ENCODE data around the gene MYF5.

DNA sequence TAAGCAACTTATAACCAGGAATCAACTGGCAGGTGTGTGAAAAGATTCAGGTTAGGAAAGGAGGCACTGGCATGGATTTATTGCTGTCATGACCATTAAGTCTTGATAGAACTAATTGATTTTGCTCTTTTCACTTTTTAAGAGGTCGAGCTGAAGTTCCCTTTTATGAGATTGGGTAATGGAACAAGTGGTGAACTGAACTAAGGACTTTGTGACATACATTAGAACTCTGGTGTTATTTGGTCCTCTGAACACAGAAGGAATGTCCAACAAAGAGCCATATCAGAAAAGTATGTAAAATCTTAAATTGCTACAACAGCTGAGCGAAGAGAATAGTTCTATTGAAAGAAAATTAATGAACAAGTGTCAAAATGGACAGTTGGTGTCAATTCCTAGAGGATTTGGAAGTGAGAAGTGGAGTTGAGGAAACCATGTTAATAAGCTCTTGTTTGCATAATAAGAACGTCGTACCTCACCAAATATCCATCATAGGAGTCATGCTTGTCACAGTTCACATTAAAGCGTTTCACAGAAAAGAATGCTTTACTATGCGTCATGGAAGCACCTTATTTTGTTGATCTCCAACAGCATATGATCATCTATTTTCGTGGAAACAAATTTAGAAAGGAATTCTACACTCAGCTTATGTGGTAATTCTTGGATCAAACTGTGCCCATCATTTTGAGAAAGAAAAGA, 17.7 kb upstream of the MYF5 start:
- TF ChIP-seq CTCF (IDR thresholded peaks at IDR 0.05) (no peak), POLR2A (IDR thresholded peaks at IDR 0.05) (no peak)
